Stimulated activated naive CD8-positive, alpha-beta T cell treated with anti-CD3 and anti-CD28 coated beads, Interleukin-15, Interleukin-2, amounts not matched to agents 100 U/mL and 50 U/mL, for 24 hours (primary cell): ENCODE measurements around the gene ETDC.
"Not testable (repeated sequence)": the region's sequence is repeated elsewhere in the genome, so short reads cannot be mapped to it uniquely, and the experiment has no call there.

Source experiments
- ATAC-seq: fragments of 150-1000 bp; cut with Tn5 transposase; one replicate; pipeline ENCODE4 v1.10.0; 2021
- DNase-seq: peaks from one replicate; pipeline ENCODE4 v3.0.0; 2021

Gene ETDC

DNA sequence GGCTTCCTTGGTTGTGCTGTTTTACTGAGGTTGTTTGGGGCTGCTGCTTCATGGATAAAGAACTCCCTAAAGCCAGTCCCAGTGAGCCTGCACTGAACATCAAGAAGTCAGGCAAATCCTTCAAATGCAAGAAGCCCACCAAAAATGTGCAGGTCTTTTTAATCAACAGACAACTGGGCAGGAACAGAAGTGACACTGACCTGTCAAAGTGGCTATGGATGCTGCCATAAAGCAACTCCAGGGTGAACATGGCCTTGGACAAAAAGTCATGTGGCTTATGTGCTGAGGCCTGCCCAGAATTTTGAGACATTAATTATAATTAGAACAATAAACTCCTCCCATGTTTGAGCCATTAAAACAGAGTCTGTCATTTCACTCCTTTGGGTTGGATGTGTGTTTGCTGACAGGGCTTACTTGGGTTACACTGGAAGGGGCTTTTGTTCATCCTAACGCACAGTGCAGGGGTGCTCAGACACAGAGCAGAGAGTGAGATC is at the start of gene ETDC:
TSS of gene ETDC (plus strand) at position 51 of the 494 bp plus-strand sequence. CDS start at position 51, 0 bp downstream.
- ATAC-seq (no peak), DNase-seq (no peak)

DNA sequence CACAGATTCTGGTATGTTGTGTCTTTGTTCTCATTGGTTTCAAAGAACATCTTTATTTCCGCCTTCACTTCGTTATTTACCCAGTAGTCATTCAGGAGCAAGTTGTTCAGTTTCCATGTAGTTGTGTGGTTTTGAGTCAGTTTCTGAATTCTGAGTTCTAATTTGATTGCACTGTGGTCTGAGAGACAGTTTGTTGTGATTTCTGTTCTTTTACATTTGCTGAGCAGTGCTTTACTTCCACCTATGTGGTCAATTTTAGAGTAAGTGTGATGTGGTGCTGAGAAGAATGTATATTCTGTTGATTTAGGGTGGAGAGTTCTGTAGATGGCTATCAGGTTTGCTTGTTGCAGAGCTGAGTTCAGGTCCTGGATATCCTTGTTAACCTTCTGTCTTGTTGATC is 48.3 kb upstream of the ETDC start:
- ATAC-seq, DNase-seq: not testable (repeated sequence)

DNA sequence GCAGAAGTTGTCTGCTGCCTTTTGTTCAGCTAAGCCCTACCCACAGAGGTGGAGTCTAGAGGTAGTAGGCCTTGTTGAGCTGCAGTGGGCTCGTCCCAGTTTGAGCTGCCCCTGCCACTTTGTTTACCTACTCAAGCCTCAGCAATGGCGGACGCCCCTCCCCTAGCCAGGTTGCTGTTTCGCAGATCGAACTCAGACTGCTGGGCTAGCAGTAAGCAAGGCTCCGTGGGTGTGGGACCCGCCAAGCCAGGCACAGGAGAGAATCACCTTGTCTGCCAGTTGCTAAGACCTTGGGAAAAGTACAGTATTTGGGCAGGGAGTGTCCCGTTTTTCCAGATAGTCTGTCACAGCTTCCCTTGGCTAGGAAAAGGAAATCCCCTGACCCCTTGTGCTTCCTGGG is 45.9 kb upstream of the ETDC start:
- ATAC-seq, DNase-seq: not testable (repeated sequence)

DNA sequence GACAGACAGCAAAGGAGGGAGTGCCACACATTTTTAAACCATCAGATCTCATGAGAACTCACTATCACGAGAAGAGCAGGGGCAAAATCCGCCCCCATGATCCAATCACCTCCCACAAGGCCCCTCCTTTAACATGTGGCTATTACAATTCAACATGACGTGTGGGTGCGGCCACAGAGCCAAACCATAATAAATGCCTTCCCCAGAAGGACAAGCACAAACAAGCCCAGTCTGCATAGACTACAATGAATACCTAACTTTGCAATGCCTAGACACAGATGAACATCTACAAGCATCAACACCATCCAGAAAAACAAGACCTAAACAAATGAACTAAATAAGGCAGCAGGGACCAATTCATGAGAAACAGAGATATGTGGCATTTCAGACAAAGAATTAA is 45.1 kb upstream of the ETDC start:
- ATAC-seq (no peak), DNase-seq (no peak)

DNA sequence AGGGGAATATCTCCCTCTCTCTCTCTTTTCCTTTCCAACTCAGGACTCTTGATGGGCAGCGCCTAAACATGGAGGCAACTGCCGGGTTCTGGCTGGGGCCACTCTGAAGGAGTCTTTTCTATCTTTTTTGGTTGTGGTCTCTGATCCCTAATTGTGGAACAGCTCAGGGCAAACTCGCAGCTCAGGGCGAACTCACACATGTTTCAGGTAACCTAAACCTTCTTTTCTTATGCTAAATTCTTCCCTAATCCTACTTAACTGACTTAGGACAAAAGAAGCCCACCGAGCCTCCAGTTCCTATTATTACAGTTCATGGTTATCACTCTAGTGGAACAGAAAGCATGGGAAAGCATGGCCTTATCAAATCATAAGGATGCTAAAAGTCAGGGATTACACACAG is 36.1 kb upstream of the ETDC start:
- DNase-seq = no peak

DNA sequence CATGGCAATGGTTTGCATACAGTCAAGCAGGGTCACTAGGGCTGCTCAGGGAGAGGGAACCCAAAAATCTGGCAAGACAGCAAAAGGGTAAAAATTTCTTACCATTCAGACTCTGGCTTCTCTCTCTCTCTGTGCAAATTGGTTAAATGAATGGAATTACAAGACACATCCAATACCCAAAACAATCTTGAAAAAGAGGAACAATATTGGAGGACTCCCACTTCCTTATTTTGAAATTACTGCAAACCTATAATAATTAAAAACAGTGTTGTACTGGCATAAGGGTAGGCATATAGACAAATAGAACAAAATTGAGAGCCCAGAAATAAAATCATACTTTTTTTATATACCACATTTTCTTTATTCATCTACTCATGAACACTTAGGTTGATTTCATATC is 33.3 kb upstream of the ETDC start:
- ATAC-seq = no peak
- no peak for DNase-seq

More for the DNA sequence above, 36.1 kb upstream of the ETDC start:
- no peak for ATAC-seq

DNA sequence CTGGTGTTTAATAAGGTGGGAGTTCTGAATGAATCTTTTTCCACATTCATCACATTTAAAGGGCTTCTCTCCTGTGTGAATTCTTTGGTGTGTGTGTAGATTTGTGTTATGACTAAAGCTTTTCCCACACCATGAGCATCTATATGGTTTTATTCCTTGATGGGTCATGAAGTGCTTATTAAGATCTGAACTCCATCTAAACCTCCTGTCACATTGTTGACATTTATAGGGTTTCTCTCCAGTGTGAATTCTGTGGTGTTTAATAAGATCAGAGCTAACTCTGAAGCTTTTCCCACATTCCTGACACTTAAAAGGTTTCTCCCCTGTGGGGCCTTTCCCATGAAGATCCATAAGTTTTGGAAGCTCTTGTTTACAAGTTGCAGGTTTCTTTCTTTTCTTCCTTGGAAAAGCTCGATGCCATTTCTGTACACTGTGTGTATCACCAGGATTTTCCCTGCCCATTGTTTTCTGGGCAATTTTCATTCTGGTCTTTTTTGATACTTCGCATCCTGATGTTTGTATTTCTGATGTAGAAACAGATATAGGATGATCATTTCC is 21.9 kb upstream of the ETDC start:
- no peak for ATAC-seq

DNA sequence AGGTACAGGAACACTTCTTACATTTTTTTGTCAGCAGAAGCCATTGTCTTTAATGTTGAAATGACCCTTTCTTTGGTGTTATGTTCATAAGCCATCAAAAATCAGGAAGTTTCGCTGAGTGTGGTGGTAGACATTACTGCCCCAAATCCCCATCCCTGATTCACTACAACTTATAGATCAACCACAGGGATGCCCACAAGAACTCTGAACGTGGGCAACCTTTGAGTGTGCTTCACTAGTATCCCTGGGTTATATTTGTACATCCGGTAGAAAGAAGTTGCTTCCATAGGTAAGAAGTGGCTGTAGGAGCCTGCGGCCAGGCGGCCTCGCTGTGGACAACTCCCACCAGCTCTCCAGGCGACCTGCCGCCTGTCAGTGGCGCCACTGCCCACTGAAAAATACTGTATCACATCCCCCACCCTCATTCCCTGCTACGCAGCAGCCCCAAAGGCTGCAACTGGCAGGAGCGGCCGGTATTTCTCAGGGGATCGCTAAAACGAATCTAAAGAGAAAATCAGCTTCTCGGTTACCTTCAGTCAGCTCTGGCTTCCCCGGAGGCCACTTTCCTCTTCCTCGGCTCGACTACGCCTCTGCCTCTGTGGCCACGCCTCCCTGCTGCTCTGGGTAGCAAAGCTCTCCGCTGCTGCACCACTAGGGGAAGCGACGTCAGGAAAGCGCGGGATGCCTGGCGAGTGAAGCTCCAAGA is 13.9 kb upstream of the ETDC start:
- ATAC-seq (peak; percentile 92), DNase-seq (peak; percentile 65)

More for the DNA sequence above, 21.9 kb upstream of the ETDC start:
- DNase-seq = no peak

DNA sequence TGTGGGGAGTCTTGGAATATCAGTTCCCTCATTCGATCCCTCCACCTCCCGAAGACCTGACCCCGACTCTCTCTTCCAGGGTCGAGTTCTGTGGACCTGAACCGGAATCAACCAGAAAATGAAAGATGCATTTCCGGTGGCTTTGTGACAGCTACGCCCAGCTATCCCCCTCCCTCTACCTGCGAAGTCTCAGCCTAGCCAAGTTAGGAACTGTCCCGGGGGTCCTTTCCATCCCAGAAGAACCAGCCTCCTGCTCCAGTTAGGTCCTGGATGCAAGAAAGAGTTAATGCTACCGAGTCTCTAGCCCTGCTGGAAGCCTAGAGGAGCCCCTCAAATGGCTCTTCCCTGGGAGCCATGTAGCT is 13.4 kb upstream of the ETDC start:
- DNase-seq = no peak

DNA sequence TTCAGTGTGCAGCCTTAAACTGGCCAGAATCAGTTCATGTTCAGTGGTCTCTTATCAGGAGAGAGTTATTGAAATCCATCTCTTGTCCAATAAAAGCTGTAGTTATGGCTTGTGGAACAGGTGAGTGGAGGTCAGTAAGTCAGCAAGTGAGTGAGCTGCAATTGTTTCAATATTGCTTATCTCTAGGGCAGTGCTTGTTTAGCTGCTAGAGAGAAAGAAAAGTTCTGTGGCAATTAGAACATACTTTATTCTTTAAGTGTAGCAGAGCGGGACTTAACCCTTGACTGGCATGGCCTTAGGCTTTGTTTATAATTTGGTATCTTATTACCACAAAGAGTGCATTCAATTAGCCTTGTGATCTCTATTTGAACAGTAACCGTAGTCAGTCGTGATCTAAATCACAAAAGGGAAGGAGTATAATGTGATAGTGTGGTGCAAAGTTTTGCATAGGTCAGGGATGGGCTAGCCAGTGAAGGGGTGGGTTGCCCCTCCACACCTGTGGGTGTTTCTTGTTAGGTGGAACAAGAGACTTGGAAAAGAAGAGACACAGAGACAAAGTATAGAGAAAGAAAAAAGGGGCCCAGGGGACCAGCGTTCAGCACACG is 6.9 kb upstream of the ETDC start:
- no peak for ATAC-seq
- no peak for DNase-seq

More for the DNA sequence above, 13.4 kb upstream of the ETDC start:
- ATAC-seq = no peak

DNA sequence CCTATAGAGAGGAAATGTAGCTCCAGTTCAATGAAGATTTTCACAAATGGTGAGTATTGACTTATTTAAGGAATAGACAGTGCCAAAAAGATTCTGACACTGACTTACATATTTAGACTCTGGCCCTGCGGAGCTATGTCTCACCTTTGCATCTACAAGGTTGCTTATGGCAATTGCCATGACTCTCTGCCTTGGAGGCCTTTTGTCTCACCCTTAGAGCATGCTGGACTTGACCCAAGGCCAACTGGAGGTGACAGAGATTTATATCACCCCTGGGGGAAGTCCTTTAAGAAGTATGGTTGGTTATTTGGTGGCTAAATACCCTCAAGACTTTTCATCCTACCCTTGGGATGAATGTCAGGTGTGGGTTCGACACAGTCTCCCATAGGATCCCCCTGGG is 4.5 kb upstream of the ETDC start:
- ATAC-seq (no peak), DNase-seq (no peak)

DNA sequence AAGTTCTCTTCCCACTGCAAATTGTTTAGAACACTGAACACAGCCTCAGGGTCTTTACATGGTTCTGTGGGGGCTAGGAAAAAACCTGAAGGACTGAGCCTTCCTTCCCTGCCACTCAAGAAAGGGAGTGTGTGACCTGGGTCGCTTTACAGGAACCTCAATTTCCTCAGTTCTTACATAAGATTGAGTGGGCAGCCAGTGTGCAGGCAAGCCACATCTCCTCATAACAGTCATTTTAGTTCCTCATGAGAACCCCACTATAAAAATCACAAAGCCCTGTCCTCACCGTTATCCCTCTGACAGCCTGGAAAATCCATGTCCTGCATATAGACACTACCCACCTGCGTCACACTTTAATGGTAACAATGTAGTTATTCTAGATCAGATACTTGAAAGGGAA is 2.1 kb upstream of the ETDC start:
- ATAC-seq = no peak
- no peak for DNase-seq

DNA sequence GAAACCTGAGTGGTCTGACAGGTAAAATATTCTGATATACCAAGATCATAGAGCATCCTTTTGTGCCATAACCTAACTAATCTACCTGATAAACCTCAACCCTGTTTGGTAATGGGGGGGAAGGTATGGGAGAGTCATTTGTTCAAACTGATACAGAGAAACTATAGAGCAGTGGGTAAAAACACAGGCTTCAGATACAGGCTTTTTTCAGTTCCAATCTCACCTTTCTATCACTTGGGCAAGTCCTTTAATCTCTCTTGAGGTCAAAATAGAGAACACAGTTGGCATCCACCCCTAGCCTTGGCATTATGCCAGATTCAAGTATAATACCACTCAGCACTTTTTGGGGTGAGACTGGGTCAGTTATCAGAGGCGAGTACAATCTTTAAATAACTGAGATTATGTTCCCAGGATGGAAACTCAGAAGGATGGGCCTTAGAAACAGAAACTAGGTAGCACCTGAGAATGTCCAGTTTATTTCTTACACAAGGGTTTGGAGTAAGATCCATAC is 880 bp upstream of the ETDC start:
- DNase-seq (no peak), ATAC-seq (no peak)

DNA sequence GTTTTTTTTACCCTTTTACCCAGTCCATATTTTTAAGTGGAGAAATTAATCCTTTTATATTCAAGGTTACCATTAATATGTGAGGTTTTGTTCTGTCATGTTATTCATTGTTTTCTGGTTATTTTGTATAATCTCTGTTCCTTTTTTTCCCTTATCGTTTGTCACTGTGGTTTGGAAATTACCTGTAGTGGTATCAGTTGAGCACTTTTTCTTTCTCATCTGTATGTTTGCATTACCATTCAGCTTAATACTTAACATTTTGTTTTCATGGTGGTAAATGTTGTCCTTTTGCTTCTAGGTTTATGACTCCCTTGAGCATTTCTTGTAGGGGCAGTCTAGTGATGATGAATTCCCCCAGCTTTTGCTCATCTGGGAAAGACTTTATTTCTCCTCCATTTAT is 6.6 kb downstream of the ETDC start:
- DNase-seq (no peak), ATAC-seq (no peak)

DNA sequence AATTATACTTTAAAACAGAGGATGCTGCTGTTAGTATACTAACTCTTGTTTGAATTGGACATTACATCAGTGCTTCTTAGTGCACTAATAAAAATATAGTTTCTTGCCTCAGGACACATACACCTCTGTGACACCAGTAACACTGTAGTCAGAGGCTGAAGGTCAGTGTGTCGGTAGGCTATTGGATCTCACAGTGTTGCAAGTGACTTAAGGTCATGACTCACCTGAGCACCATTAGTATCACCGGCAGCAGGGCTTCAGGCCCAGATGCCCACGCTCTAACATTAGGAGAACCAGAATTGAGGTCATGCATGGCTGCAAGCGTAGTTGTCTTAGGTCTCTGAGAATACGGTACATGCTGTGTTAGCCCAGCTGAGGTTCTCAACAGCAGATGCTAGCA is 15.2 kb downstream of the ETDC start:
- DNase-seq = no peak
- ATAC-seq = no peak

DNA sequence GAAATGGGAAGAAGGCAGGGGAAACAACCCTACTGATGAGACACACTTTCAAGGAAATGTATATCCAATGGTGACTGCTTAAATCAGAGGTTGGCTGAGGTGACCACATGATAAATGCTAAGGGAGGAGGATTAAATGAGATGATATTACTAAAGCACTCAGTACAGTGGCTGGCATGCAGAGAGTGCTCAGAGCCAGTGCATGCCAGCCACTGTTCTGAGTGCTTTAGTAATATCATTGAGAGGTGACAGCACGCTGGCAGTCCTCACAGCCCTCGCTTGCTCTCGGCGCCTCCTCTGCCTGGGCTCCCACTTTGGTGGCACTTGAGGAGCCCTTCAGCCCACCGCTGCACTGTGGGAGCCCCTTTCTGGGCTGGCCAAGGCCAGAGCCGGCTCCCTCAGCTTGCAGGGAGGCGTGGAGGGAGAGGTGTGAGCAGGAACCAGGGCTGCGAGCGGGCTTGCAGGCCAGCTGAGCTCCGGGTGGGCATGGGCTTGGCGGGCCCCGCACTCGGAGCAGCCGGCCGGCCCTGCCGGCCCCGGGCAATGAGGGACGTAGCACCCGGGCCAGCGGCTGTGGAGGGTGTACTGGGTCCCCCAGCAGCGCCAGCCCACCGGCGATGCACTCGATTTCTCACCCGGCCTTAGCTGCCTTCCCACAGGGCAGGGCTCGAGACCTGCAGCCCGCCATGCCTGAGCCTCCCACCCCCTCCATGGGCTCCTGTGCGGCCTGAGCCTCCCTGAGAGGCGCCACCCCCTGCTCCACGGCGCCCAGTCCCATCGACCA is 15.9 kb downstream of the ETDC start:
- DNase-seq = not testable (repeated sequence)

DNA sequence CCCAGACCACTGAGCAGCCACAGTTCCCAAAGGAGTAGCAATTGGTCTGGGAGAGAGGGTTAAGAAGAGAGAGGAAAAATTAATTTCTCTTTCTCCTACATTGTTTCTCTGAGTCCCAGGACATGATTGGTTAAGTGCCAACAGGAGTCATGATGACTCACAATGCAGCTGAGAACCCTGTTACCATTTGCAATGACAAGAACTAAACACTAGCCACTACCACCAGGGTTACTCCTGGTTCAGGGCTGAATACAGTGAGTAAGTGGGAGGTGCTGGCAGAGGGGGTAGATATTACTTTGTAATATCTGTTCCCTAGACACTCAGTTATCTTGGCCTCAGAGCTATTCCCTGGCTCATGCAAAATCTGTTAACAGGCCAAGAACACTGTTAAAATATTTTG is 18.0 kb downstream of the ETDC start:
- DNase-seq (no peak), ATAC-seq (no peak)

More for the DNA sequence above, 15.9 kb downstream of the ETDC start:
- ATAC-seq = not testable (repeated sequence)

DNA sequence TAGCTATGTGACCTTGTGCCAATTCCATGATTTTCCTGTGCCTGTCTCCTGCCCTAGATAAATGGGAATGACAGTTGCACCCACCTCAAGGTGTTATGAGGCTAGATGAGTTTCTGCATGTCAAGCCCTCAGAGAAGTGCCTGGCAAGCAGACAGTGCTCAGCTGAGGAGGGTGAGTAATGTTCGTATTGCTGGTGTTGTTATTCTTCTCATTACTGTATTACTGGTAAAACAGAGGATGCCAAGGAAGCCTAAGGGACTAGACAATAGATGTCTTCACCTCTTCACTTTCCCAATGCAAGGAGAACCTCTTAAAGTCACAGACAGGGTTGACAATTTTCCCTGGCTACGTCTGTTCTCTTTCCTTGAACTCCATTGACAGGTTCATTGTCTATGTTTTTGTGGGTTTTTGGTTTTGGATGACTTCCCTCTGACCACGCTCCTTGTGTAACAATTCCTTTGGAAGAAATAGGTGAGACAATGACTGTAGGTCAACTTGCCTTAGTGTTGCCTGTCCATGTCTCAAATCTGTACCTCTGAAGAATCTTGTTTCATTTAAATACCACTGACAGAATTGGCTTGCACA is 19.2 kb downstream of the ETDC start:
- DNase-seq = no peak
- no peak for ATAC-seq

DNA sequence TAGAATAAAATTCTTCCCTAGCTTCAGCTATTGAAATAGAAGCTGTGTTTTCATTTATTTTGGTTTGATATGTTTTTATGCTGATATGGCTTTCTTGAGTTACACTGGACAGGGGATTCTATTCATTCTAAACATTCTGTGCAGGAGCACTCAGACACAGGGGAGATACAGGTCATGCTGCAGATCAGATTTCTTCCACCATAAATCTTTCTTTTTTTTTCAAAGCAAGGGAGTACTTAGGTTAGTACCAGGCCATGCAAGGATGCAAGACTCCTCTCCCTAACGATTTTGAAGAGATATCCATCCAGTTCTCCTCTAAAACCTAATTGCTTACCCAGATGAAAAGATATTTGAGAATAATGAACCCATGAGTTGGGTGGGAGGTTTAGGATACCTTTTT is 21.4 kb downstream of the ETDC start:
- ATAC-seq (no peak), DNase-seq (no peak)

DNA sequence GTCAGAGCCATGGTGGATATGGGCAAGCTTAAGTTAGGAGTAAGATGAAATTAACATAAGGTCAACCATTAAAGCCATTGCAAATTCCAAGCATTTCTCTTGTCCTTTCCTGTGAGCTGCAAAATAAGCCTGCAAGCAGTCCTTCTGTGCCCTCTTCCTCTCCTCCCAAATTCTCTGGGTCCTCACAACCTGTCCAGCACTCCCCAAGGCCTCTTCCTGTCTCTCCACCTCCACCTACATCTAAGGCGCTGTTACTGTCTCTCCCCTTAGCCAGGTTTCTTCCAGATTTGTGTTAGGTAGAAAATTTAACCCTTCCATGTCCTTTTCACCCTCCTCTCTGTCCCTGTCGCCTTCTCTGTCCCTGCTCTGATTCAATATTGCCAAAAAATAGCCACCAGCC is 22.2 kb downstream of the ETDC start:
- DNase-seq = no peak
- ATAC-seq = no peak

DNA sequence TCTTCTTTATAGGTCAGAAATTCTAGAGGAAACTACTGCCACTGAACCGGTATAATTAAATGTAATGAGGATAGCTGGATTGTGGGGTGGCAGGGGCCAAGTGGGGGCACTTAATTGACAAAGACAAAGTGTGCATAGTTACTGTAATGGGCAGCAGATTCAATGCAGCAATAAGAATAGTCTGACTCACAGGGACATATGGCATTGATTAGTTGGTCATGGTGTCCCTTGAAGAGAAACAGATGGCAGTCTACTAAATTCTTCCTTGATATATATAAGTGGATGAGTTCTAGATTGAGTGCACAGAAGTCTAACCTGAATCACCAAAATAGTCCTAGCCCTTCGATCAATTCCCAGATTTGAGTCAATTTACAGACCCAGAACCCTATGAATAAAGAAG is 31.6 kb downstream of the ETDC start:
- no peak for DNase-seq

DNA sequence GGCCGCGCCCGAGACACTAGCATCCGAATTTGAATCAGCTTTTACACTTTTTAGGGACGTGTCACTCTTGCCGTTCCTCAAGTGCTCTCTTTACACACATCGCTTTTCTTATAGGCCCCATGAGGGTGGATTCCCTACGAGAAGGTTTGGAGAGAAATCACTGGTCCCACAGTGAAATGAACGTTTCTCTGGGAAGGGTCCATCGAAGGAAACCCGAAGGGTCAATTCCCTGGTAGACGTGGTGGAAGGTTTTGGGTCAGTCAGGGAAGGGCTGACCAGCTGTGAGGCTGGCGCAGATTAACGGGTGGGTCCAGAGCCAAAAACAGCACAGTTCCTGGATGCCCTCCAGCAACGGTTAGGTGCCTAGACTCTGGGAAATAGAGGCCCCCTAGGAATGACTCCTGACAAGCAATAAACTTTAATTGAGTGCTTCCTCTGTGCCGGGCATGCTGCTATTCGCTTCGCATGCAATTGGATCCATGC is 35.9 kb downstream of the ETDC start:
- DNase-seq = peak; percentile 2

More for the DNA sequence above, 31.6 kb downstream of the ETDC start:
- ATAC-seq = no peak

More for the DNA sequence above, 35.9 kb downstream of the ETDC start:
- no peak for ATAC-seq
